ENCODE measurements around the gene CDKAL1. TPM values are rescaled to one million over a fixed set of nuclear protein-coding genes. Genes with fewer than 3 reads are reported as not detected.

CDKAL1 gene
- total RNA-seq, 4 donors from 2014 or later: 10.1 to 22.0 (median 12.5) TPM

DNA sequence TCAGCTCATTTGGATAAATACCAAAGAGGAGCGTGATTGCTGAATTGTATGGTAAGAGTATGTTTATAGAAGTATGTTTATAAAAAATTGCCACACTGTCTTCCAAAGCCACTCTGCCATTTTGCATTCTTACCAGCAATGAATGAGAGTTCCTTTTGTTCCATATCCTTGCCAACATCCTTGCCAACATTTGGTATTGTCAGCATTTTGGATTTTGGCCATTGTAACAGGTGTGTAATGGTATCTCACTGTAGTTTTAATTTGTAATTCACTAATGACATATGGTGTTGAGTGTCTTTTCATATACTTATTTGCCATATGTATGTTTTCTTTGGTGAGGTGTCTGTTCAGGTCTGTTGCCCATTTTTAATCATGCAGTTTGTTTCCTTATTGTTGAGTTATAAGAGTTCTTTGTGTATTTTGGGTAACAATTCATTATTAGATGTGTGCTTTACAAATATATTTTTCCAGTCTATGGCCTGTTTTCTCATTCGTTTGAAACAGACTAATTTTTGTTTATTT, 539.1 kb downstream of the CDKAL1 start:
- H3K27ac ChIP-seq: no peak overlapping the region
- TF ChIP-seq POLR2AphosphoS5 (IDR thresholded peaks at IDR 0.05): no peak
- TF ChIP-seq, protein P1, sequence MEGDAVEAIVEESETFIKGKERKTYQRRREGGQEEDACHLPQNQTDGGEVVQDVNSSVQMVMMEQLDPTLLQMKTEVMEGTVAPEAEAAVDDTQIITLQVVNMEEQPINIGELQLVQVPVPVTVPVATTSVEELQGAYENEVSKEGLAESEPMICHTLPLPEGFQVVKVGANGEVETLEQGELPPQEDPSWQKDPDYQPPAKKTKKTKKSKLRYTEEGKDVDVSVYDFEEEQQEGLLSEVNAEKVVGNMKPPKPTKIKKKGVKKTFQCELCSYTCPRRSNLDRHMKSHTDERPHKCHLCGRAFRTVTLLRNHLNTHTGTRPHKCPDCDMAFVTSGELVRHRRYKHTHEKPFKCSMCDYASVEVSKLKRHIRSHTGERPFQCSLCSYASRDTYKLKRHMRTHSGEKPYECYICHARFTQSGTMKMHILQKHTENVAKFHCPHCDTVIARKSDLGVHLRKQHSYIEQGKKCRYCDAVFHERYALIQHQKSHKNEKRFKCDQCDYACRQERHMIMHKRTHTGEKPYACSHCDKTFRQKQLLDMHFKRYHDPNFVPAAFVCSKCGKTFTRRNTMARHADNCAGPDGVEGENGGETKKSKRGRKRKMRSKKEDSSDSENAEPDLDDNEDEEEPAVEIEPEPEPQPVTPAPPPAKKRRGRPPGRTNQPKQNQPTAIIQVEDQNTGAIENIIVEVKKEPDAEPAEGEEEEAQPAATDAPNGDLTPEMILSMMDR (IDR thresholded peaks at IDR 0.05): no peak
- no peak for TF ChIP-seq EP300 (IDR thresholded peaks at IDR 0.05)
- TF ChIP-seq POLR2A (IDR thresholded peaks at IDR 0.05): no peak
- H3K4me3 ChIP-seq: no peak overlapping the region
- H3K36me3 ChIP-seq: no peaks in the 10 kb centered on the region
- H3K4me1 ChIP-seq: no peaks in the 10 kb centered on the region
- 91% methylated on average over 2 of the region's 2 CpGs for WGBS
- no peak for DNase-seq (ENCODE audit: low spot score in 2 of 2)
- H3K27me3 ChIP-seq: no peaks in the 10 kb centered on the region
- H3K9me3 ChIP-seq: peaks cover 4% of the 10 kb centered on the region

DNA sequence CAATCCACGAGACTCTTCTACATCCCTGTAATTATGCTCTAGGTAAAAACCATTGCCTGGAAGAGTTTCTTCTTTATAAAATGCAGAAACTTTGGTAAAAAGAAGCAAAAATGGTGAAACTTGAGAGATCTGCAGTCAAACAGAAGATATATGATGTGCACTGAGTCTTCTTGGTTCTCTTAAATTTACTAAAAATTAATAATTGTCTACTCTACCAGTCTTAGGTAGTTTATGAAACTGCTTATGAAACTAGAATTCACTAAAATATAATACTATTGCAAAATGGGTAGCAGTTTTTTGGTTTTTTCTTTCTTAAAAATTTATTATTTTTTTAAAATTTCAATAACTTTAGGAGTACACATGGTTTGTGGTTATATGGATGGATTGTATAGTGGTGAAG, 540.2 kb downstream of the CDKAL1 start:
- no peaks in the 10 kb centered on the region for H3K27me3 ChIP-seq
- 100% methylated on average over 1 of the region's 1 CpG for WGBS
- H3K27ac ChIP-seq: no peak overlapping the region
- DNase-seq (ENCODE audit: low spot score in 2 of 2): no peak
- H3K36me3 ChIP-seq: no peaks in the 10 kb centered on the region
- H3K4me3 ChIP-seq: no peak overlapping the region
- TF ChIP-seq POLR2AphosphoS5 (IDR thresholded peaks at IDR 0.05) (no peak), POLR2A (IDR thresholded peaks at IDR 0.05) (no peak), EP300 (IDR thresholded peaks at IDR 0.05) (no peak)
- TF ChIP-seq, protein P1 (IDR thresholded peaks at IDR 0.05): no peak
- peaks cover 4% of the 10 kb centered on the region for H3K9me3 ChIP-seq
- no peaks in the 10 kb centered on the region for H3K4me1 ChIP-seq

DNA sequence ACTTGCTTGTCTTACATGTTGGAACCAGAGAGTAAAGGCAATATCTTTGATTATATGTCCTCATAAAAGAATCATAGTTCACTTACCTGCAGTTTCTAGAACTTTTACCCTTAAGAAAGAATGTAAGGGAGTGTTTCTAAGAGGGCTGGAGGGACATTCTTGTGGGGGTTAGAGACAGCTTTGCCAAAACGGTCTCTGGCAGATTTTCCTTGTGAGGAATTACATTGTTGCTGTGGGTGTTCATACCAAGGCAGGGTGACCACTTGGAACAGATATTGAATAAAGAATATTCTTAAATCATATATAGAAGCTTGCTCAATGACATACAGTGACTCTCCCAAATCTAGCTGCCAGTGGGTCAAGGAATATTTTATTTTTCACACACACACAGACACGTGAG, 541.7 kb downstream of the CDKAL1 start:
- no peak overlapping the region for H3K4me3 ChIP-seq
- TF ChIP-seq POLR2AphosphoS5 (IDR thresholded peaks at IDR 0.05) (no peak), EP300 (IDR thresholded peaks at IDR 0.05) (no peak), POLR2A (IDR thresholded peaks at IDR 0.05) (no peak)
- TF ChIP-seq, protein P1 (IDR thresholded peaks at IDR 0.05): no peak
- peaks cover 4% of the 10 kb centered on the region for H3K9me3 ChIP-seq
- H3K27ac ChIP-seq: no peak overlapping the region
- no peak for DNase-seq (ENCODE audit: low spot score in 2 of 2)
- H3K27me3 ChIP-seq: no peaks in the 10 kb centered on the region
- H3K36me3 ChIP-seq: no peaks in the 10 kb centered on the region
- H3K4me1 ChIP-seq: no peaks in the 10 kb centered on the region
- 90% methylated on average over 2 of the region's 2 CpGs for WGBS

DNA sequence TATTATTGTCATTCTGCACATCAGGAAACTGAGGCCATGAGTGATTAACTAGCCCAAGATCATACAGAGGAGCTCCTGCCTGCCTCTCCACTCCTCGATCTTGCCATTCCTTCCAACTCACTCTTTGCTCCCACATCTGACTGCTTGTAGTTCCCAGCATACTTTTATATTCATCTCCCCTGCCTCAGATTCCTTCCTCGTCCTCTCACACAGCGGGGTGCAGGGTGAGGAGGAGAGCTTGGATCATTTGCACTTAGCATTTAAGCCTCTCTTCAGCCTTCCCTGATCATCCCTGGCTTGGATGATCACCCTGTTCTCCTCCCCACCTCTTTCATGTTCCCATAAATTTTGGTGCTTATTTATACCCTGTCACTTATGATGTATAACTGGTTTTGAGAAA, 544.2 kb downstream of the CDKAL1 start:
- no peak for DNase-seq (ENCODE audit: low spot score in 2 of 2)
- H3K4me3 ChIP-seq: no peak overlapping the region
- no peaks in the 10 kb centered on the region for H3K27me3 ChIP-seq

DNA sequence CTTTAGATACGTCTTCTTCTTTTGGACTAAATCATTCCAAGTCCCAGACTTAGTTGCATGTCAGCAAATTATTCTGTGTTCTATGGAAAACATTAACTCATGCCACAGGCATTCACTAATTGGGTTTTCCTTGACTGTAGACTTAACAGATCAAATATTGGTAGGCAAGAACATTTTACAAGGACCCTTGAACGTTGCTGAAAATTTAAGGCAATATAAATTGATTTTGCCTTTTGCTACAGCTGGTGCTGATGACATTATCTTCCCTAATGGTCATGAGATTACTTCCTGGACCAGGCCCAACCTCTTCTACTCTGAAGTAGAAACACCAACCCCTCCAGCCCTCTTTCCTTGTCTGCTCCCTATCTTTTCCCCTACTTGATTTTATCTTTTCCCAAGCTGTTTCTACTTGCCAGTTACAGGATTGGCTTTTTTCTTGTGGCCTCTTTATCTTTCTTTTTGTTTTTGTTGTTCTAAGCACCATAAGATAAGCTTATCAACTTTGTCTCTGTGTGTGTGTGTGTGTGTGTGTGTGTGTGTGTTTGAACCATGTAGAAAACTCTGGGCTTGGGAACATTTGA, 545.3 kb downstream of the CDKAL1 start:
- 44% methylated on average over 2 of the region's 2 CpGs for WGBS
- H3K9me3 ChIP-seq: no peaks in the 10 kb centered on the region
- no peak overlapping the region for H3K27ac ChIP-seq
- DNase-seq (ENCODE audit: low spot score in 2 of 2): no peak
- H3K27me3 ChIP-seq: no peaks in the 10 kb centered on the region
- no peaks in the 10 kb centered on the region for H3K4me1 ChIP-seq
- TF ChIP-seq POLR2AphosphoS5 (IDR thresholded peaks at IDR 0.05) (no peak), EP300 (IDR thresholded peaks at IDR 0.05) (no peak), POLR2A (IDR thresholded peaks at IDR 0.05) (no peak)
- TF ChIP-seq, protein P1 (IDR thresholded peaks at IDR 0.05): no peak
- H3K36me3 ChIP-seq: no peaks in the 10 kb centered on the region
- no peak overlapping the region for H3K4me3 ChIP-seq

More for the DNA sequence above, 544.2 kb downstream of the CDKAL1 start:
- Histone ChIP-seq H3K27ac (no peak overlapping the region), H3K9me3 (peaks cover 4% of the 10 kb centered on the region), H3K4me1 (no peaks in the 10 kb centered on the region), H3K36me3 (no peaks in the 10 kb centered on the region)
- no peak for TF ChIP-seq POLR2AphosphoS5 (IDR thresholded peaks at IDR 0.05)
- WGBS: 92% methylated on average over 3 of the region's 3 CpGs
